Naive thymus-derived CD8-positive, alpha-beta T cell (primary cell): ENCODE data around the gene DNAL1. TPM values are rescaled to one million over a fixed set of nuclear protein-coding genes. Genes with fewer than 3 reads are reported as not detected.
A peak's percentile ranks its signal among the peaks of the same experiment; 100 is the strongest.
"Not testable (repeated sequence)": the region's sequence is repeated elsewhere in the genome, so short reads cannot be mapped to it uniquely, and the experiment has no call there.

ENCODE experiments used
- ATAC-seq, 2 donors: fragments of 150-1000 bp; cut with Tn5 transposase in 1 of 2; sonication (Bioruptor Pico), chemical (Tn5 transposase) in 1 of 2; 1 replicate in 1 of 2; 2 replicates in 1 of 2; pipeline ENCODE4 v1.10.0; 2021; ENCODE audit warnings: mild to moderate bottlenecking in 2 of 2, moderate library complexity in 2 of 2
- POLR2A ChIA-PET: fragments of 350-600 bp; sonication (Branson Sonifier 250); formaldehyde crosslinking; loops from one replicate; lab custom pipeline; 2021; ENCODE audit warnings: antibody characterized with exemption; lab: Charles Lee
- DNase-seq, 10 donors: peaks; one replicate each; pipeline versions ENCODE4 v3.0.0 to v3.0.0-alpha.2; 2020 to 2022
- H3K27ac Mint-ChIP-seq, 10 donors: one replicate each; pipeline ENCODE4 v1.8.0; 2020 to 2022; ENCODE audit warnings: mild to moderate bottlenecking in 10 of 10, mixed read lengths in 10 of 10, moderate library complexity in 4 of 10, inconsistent platforms in 1 of 10
- H3K27me3 Mint-ChIP-seq, 5 donors: one replicate each; pipeline ENCODE4 v1.8.0; 2021 to 2022; ENCODE audit warnings: mixed read lengths in 5 of 5
- H3K36me3 Mint-ChIP-seq, 3 donors: one replicate each; pipeline ENCODE4 v1.8.0; 2020 to 2022; ENCODE audit warnings: mixed read lengths in 3 of 3, mild to moderate bottlenecking in 2 of 3, inconsistent platforms in 1 of 3
- H3K4me1 Mint-ChIP-seq, 4 donors: one replicate each; pipeline ENCODE4 v1.8.0; 2021 to 2022; ENCODE audit warnings: mixed read lengths in 4 of 4
- H3K4me3 Mint-ChIP-seq, 10 donors: one replicate each; pipeline ENCODE4 v1.8.0; 2020 to 2022; ENCODE audit warnings: mild to moderate bottlenecking in 10 of 10, mixed read lengths in 10 of 10, moderate library complexity in 6 of 10, inconsistent platforms in 1 of 10
- H3K9me3 Mint-ChIP-seq, 9 donors: one replicate each; pipeline ENCODE4 v1.8.0; 2020 to 2022; ENCODE audit warnings: mixed read lengths in 9 of 9, mild to moderate bottlenecking in 3 of 9, inconsistent platforms in 1 of 9, moderate library complexity in 1 of 9
- polyA plus RNA-seq, 3 donors: library from polyadenylated mRNA; unstranded; fragments of 300-500 nt; fragmentation: Illumina TruSeq; gene quantifications; one replicate each; pipeline ENCODE4 v1.2.3, GENCODE V29; 2021
- total RNA-seq, 8 experiments: library from RNA in 2 of 8; stranded (reverse) in 2 of 8; gene quantifications; one replicate each; pipeline ENCODE4 v1.2.3 and lab custom pipeline; 2021 to 2026

Gene DNAL1
- total and polyA plus RNA-seq, 5 experiments from 2014 or later, result 4.5 to 8.9 (median 7.0) TPM

DNA sequence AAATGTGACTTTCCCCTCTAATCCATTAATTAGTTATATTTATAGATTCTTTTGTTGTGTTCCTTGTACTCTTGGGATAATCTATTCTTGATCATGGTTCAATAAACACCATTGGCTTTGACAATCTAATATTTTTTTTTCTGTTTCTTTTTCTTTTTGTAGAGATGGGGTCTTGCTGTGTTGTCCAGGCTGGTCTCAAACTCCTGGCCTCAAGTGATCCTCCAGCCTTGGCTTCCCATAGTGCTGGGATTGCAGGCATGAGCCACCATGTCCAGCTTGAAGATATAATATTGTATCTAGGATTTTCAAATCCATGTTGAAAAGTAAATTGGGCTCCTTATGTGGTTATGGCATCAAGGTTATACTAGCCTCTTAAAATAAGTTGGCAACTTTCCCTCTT, 6.2 kb downstream of the DNAL1 start:
- Mint-ChIP-seq H3K9me3 (no peaks in the 10 kb centered on the region), H3K36me3 (peaks cover 0 to 27% (median 14%) of the 10 kb centered on the region in 3 donors), H3K4me3 (no peak overlapping the region), H3K27me3 (no peaks in the 10 kb centered on the region), H3K27ac (no peak overlapping the region), H3K4me1 (peaks cover 0 to under 1% (median 0%) of the 10 kb centered on the region in 4 donors)
- DNase-seq (no peak), ATAC-seq (no peak)
- POLR2A ChIA-PET, result interaction anchor here (0.6 kb wide), 1 partner anchor 249 kb away, joined by 3 read pairs; no protein-coding TSS in a partner anchor

GRCh38 chr14:73655851-73656250, 11.1 kb downstream of the DNAL1 start:
- Mint-ChIP-seq H3K36me3 (peaks cover 0 to 41% (median 19%) of the 10 kb centered on the region in 3 donors), H3K27ac (no peak overlapping the region), H3K4me3 (no peak overlapping the region), H3K27me3 (no peaks in the 10 kb centered on the region), H3K4me1 (peaks cover 0 to 3% (median 0%) of the 10 kb centered on the region in 4 donors), H3K9me3 (no peaks in the 10 kb centered on the region)
- DNase-seq (no peak), ATAC-seq (no peak)
- POLR2A ChIA-PET, result interaction anchor here (0.6 kb wide), 1 partner anchor 34 kb away, joined by 3 read pairs; no protein-coding TSS in a partner anchor

GRCh38 chr14:73659202-73659601, 14.4 kb downstream of the DNAL1 start:
- H3K4me1 Mint-ChIP-seq, H3K27ac Mint-ChIP-seq, DNase-seq, H3K9me3 Mint-ChIP-seq, ATAC-seq, H3K27me3 Mint-ChIP-seq, POLR2A ChIA-PET, H3K4me3 Mint-ChIP-seq: not testable (repeated sequence)
- peaks cover 0 to 33% (median 8%) of the 10 kb centered on the region in 3 donors for H3K36me3 Mint-ChIP-seq

DNA sequence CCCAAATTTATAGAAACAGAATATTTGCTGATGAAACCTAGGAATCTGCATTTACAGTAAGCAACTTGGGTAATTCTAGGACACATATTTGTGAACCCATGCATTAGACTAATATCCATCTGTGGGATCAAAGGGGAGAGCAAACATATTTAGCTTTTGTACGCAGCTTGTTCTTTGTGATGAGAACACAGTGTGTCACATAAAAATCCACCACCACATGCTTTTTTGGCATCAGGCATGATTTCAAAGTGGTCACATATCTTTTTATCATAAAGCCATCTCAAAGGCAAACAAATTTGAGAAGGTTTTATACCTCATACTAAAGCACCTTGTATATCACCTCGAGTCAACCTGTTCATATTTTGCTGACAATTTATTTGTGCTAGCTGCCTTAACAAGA, 15.7 kb downstream of the DNAL1 start:
- H3K4me3 Mint-ChIP-seq, result no peak overlapping the region
- no peak overlapping the region for H3K27ac Mint-ChIP-seq
- DNase-seq (no peak), ATAC-seq (no peak)
- H3K36me3 Mint-ChIP-seq, result peaks cover 0 to 26% (median 8%) of the 10 kb centered on the region in 3 donors
- no peaks in the 10 kb centered on the region for H3K9me3 Mint-ChIP-seq
- POLR2A ChIA-PET, result no interaction called here
- peaks cover 0 to 3% (median under 1%) of the 10 kb centered on the region in 4 donors for H3K4me1 Mint-ChIP-seq
- no peaks in the 10 kb centered on the region for H3K27me3 Mint-ChIP-seq

DNA sequence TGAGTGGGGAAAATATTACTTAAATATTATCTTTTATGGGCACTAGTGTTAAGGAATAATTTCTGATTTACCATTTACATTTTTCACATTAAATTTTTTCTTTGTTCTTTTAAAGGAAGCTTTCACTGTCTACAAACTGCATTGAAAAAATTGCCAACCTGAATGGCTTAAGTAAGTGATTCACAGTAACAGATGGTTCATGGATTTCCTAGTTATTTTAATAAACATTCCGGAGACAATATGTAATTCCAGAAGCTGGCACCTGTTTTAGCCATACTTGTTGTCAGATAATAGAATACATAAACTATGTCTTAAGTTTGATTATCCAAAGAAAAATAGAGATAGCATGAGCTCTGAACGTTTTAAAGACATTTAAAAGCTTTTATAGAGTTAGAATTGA, 17.1 kb downstream of the DNAL1 start:
- Mint-ChIP-seq H3K36me3 (peaks cover 0 to 25% (median 8%) of the 10 kb centered on the region in 3 donors), H3K9me3 (no peaks in the 10 kb centered on the region), H3K27ac (no peak overlapping the region), H3K4me3 (no peak overlapping the region), H3K27me3 (no peaks in the 10 kb centered on the region), H3K4me1 (peaks cover 0 to 1% (median 0%) of the 10 kb centered on the region in 4 donors)
- POLR2A ChIA-PET, result no interaction called here
- no peak for DNase-seq
- no peak for ATAC-seq

DNA sequence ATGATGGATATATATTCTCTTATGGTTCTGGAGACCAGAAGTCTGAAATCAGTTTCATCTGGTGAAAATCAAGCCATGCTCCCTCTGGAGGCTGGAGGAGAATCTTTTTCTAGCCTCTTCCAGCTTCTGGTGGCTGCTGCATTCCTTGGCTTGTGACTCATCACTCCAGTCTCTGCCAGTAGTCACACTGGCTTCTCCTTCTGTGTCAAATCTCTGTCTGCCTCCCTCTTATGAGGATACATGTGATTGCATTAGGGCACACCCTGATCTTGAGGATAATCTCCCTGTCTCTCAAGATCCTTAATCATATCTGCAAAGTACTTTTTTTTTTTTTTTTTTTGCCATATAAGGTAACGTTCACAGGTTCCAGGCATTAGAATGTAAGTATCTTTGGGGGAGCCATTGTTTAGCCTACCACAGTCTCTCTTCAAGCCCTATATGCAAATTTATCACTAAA, 17.7 kb downstream of the DNAL1 start:
- no peak for DNase-seq
- Mint-ChIP-seq H3K4me3 (no peak overlapping the region), H3K9me3 (no peaks in the 10 kb centered on the region), H3K27ac (no peak overlapping the region), H3K4me1 (peaks cover 0 to 1% (median 0%) of the 10 kb centered on the region in 4 donors), H3K36me3 (peaks cover 0 to 25% (median 8%) of the 10 kb centered on the region in 3 donors), H3K27me3 (no peaks in the 10 kb centered on the region)
- ATAC-seq, result no peak
- POLR2A ChIA-PET, result no interaction called here

DNA sequence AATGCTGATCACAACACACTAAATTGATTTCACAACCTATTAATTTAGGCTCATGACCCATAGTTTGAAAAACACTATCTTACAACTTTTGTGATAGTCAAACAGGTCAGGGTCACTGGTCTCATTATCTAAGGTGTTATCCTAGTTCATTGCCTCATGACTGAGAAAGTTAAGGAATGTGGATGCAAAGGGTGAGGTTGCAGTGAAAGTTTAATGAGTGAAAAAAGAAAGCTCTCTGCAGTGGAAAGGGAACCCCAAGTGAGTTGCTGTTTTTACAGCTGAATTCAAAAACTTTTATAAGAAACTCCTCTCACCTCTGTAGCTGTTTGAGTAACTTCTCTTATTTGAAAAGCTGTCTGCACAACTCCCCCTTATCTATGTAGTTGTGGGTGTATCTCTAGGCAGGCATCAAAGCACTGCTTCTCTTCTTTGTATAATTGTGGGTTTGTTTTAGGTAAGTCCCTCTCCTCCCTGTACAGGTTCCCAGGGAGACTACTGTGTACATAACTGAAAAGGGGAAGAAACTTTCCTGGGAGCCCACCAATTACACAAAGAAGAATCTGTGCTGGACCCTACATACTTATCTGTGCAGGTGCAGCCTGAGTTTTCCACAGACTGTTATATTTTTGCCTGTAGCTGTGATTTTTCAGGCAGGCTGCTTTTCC, 18.9 kb downstream of the DNAL1 start:
- H3K27ac Mint-ChIP-seq, result peak overlapping the region in 3 of 10 donors; percentile 27 to 77 (median 64)
- ATAC-seq (no peak), DNase-seq (no peak)
- no peaks in the 10 kb centered on the region for H3K9me3 Mint-ChIP-seq
- no peaks in the 10 kb centered on the region for H3K27me3 Mint-ChIP-seq
- H3K4me3 Mint-ChIP-seq, result no peak overlapping the region
- POLR2A ChIA-PET, result interaction anchor here (0.7 kb wide), 1 partner anchor 161 kb away, joined by 3 read pairs; no protein-coding TSS in a partner anchor
- H3K4me1 Mint-ChIP-seq, result peaks cover 0 to 1% (median 0%) of the 10 kb centered on the region in 4 donors
- peaks cover 0 to 15% (median 8%) of the 10 kb centered on the region in 3 donors for H3K36me3 Mint-ChIP-seq

DNA sequence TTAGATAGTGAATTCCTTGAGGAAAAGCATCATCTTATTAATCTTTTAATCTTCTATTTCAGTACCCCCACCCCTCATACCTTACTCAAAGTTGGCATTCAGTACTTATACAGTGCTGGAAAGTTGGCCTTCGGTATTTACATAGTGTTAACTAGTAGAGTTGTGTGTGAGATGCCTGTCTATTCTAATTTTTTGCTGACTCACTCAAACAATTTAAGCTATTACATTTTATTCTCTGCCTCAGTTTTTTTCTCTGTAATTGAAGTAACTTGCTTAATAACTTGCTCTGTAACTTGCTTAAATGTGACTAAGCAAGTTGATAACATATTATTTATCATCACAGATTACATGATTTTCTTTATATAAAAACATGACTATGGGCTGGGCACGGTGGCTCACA, 20.3 kb downstream of the DNAL1 start:
- Mint-ChIP-seq H3K4me3 (no peak overlapping the region), H3K4me1 (peaks cover 0 to 1% (median 0%) of the 10 kb centered on the region in 4 donors), H3K27ac (no peak overlapping the region), H3K27me3 (no peaks in the 10 kb centered on the region), H3K9me3 (no peaks in the 10 kb centered on the region), H3K36me3 (peaks cover 0 to 14% (median 8%) of the 10 kb centered on the region in 3 donors)
- ATAC-seq, result no peak
- POLR2A ChIA-PET, result interaction anchor here (0.5 kb wide), 1 partner anchor 24 kb away, joined by 4 read pairs; no protein-coding TSS in a partner anchor
- no peak for DNase-seq

DNA sequence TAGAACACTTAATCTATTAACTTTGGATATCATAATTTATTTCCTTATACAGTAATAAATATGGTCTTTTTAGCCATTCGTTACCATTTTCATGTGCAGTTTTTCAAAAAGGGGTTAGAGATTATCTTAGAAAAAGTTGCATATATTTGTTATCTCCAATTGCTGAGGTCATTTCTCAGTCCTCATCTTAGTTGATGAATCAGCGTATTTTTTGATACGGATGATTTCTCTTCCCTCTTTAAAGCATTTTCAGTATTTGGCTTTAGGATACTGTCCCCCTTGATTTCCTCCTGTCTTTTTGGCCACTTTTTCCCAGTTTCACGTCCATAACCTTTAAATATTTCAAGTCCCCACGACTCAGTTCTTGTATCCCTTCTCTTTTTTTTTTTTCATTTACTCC, 21.8 kb downstream of the DNAL1 start:
- POLR2A ChIA-PET, result no interaction called here
- ATAC-seq (no peak), DNase-seq (no peak)
- H3K4me1 Mint-ChIP-seq, result peaks cover 0 to 1% (median 0%) of the 10 kb centered on the region in 4 donors
- no peaks in the 10 kb centered on the region for H3K9me3 Mint-ChIP-seq
- H3K4me3 Mint-ChIP-seq, result no peak overlapping the region
- H3K27me3 Mint-ChIP-seq, result no peaks in the 10 kb centered on the region
- peaks cover 0 to 14% (median 3%) of the 10 kb centered on the region in 3 donors for H3K36me3 Mint-ChIP-seq
- H3K27ac Mint-ChIP-seq, result no peak overlapping the region

GRCh38 chr14:73667854-73668253, 23.1 kb downstream of the DNAL1 start:
- POLR2A ChIA-PET, result no interaction called here
- no peaks in the 10 kb centered on the region for H3K4me1 Mint-ChIP-seq
- no peaks in the 10 kb centered on the region for H3K9me3 Mint-ChIP-seq
- H3K27me3 Mint-ChIP-seq, result no peaks in the 10 kb centered on the region
- no peak overlapping the region for H3K4me3 Mint-ChIP-seq
- ATAC-seq, result no peak
- no peak for DNase-seq
- no peak overlapping the region for H3K27ac Mint-ChIP-seq
- peaks cover 0 to 10% (median 2%) of the 10 kb centered on the region in 3 donors for H3K36me3 Mint-ChIP-seq

- H3K4me3 Mint-ChIP-seq, result no peak overlapping the region
- ATAC-seq, result no peak
- POLR2A ChIA-PET, result no interaction called here
- H3K27me3 Mint-ChIP-seq, result no peaks in the 10 kb centered on the region
- DNase-seq, result no peak
- peaks cover 0 to 12% (median 2%) of the 10 kb centered on the region in 3 donors for H3K36me3 Mint-ChIP-seq
- peak overlapping the region in 2 of 10 donors; percentile 25 to 51 for H3K27ac Mint-ChIP-seq
- H3K9me3 Mint-ChIP-seq, result no peaks in the 10 kb centered on the region
- H3K4me1 Mint-ChIP-seq, result no peaks in the 10 kb centered on the region
These were observed 30.2 kb downstream of the DNAL1 start for GRCh38 chr14:73674986-73675385.

DNA sequence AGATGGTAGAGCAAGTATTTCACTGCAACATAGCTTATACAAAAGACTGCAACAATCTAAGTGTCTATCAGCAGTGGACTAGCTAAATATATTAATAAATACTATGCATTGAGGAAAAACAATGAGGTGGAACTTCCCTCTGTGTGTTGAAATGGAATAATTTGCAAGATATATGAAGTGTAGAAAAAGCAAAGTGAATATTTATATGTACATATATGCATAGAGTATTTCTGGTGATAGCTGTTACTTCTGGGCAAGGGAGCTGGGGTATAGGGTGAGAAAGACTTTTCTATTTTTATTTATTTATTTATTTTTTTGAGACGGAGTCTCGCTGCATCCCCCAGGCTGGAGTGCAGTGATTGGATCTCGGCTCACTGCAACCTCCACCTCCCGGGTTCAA, 33.9 kb downstream of the DNAL1 start:
- no peak overlapping the region for H3K4me3 Mint-ChIP-seq
- DNase-seq (no peak), ATAC-seq (no peak)
- H3K36me3 Mint-ChIP-seq, result peaks cover 0 to 10% (median 0%) of the 10 kb centered on the region in 3 donors
- no peaks in the 10 kb centered on the region for H3K4me1 Mint-ChIP-seq
- no peaks in the 10 kb centered on the region for H3K27me3 Mint-ChIP-seq
- H3K9me3 Mint-ChIP-seq, result no peaks in the 10 kb centered on the region
- no peak overlapping the region for H3K27ac Mint-ChIP-seq
- POLR2A ChIA-PET, result no interaction called here

- DNase-seq, result no peak
- H3K27me3 Mint-ChIP-seq, result no peaks in the 10 kb centered on the region
- H3K4me3 Mint-ChIP-seq, result no peak overlapping the region
- ATAC-seq, result no peak
- peaks cover 0 to 7% (median 4%) of the 10 kb centered on the region in 3 donors for H3K36me3 Mint-ChIP-seq
- POLR2A ChIA-PET, result interaction anchor here (0.7 kb wide), 1 partner anchor 1570 kb away, joined by 4 read pairs; no protein-coding TSS in a partner anchor
- no peaks in the 10 kb centered on the region for H3K4me1 Mint-ChIP-seq
- H3K9me3 Mint-ChIP-seq, result no peaks in the 10 kb centered on the region
- H3K27ac Mint-ChIP-seq, result no peak overlapping the region
These were observed 36.0 kb downstream of the DNAL1 start for GRCh38 chr14:73680821-73681220.
